NCI-H1105 treated with DMSO at 0.1 percent for 48 hours (cell line): Measurements from ENCODE around the gene JADE1.

Experiments used
- DNase-seq: peaks from one replicate; lab custom pipeline; 2025; lab: John Stamatoyannopoulos, UW

Gene JADE1

GRCh38 chr4:128877934-128878333 is 68.4 kb downstream of the JADE1 start:
- no peak for DNase-seq

DNA sequence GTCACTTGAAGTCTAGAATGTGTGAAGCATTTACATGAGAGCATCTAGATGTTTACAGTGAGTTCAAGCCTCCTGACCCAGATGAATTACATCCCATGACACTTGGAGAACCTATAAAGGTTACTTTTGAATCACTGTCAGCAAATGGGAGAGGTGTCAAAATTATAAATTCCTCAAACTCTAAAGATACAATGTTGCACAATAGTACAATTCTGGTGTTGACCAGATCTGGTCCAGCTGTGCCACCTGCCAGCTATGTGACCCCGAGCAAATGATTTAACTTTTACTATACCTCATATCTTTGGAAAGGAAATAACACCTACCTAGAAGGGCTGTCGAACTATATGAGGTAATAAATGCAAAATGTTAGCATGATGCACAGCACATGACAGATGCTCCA is 69.8 kb downstream of the JADE1 start:
- DNase-seq, result no peak

GRCh38 chr4:128879971-128880370 is 70.5 kb downstream of the JADE1 start:
- no peak for DNase-seq

GRCh38 chr4:128880662-128881061 is 71.2 kb downstream of the JADE1 start:
- DNase-seq, result no peak

- no peak for DNase-seq
These were observed 95.3 kb downstream of the JADE1 start for GRCh38 chr4:128904821-128905220.

DNA sequence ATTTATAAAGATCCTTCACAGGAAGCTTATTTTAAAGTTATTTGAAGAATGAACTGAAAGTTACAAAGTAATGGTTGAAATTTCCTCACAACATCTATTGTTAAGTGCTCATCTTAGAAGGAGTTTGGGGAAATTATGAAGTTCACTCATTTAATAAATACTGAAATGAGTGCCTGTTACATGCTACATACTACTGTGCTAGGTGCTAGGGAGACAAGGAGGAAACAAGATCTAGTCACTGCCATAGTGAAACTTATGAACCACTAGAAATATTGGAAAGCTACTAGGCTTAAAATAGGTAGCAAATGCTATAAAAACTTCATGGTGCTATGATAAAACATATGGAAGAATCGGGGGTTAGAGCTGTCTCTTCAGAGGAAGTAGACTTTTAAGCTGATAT is 97.1 kb downstream of the JADE1 start:
- DNase-seq, result no peak

DNA sequence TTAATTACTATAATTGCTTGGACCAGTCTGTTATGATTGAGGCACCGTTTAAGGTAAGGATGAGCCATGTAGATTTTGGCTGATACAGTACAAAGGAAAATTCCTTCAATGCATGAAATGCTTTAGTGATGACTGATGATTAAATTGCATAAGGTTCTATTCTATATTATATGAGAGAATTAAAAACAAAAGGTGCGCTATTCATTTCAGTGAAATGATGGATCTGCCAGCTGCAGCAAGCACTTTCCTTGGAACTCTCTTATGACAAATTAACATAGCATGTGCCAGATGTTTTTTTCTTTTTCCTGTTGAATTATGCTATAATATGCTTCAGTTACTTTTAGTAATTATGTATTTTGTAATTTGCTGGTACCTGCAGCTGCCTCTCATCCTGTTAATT is 98.5 kb downstream of the JADE1 start:
- DNase-seq, result peak; percentile 34

GRCh38 chr4:128908735-128909134 is 99.2 kb downstream of the JADE1 start:
- DNase-seq, result no peak

DNA sequence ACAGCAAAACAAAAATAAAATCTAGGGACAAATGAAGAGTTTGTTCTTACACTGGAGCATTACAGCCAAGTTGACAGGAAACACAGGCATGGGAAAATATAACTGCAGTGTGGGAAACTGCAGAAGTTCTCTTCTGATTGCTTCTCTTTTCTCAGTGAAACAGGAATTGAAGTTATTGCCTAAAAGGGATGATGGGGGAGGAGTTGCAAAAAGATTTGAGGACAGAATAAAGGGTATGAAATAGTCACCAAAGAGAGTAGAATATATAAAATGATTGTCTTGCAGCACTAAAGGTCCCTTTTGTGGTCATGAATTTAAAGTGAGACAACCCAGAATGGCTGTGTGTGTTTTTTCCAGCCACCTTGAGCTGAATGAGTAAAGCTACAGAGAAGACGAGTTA is 103.7 kb downstream of the JADE1 start:
- DNase-seq, result no peak

DNA sequence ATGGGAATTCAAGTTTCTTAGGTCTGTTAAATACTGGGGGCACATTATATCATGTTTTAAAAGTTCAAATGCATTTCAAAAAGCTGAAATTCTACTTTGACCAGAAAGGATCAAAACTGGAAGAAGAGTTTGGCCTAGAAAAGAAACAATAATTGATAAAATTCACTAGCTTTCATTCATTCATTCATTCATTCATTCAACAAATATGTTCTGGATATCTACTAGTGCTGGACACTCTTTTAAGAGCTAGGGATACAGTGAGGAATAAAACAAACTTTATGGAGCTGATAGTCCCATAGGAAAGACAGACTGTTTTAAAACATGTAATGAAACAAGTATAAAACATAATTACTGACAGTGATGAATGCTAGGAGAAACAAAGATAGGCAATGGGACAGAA is 106.0 kb downstream of the JADE1 start:
- DNase-seq, result no peak

- no peak for DNase-seq
These were observed 107.3 kb downstream of the JADE1 start for GRCh38 chr4:128916832-128917231.

DNA sequence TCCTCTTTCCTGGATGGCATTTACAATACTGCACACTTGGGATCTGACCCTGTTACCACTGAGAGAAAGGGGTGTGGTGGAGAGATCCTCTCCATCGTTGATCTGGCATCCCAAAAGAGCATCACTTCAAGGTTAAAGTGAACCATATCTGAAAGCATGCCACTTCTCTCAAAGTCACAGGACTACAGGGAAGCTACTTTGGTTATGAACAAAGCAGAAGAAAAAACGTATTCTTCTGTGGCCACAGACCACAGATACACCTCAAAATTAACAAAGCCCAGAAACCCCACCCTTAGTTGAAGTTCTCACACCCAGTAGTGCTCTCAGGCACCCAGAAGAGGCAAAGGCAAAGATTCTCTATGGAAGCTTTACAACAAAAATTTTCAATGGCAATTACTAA is 108.3 kb downstream of the JADE1 start:
- no peak for DNase-seq

DNA sequence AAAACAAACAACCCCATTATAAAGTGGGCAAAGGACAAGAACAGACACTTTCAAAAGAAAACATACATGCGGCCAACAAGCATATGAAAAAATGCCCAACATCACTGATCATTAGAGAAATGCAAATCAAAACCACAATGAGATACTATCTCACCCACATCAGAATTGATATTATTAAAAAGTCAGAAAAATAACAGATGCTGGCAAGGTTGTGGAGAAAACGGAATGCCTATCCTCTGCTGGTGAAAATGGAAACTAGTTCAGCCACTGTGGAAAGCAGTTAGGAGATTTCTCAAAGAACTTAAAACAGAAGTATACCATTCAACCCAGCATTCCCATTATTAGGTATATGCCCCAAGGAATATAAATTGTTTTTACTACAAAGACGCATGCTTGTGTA is 112.5 kb downstream of the JADE1 start:
- no peak for DNase-seq
